Measurements from ENCODE around the gene PIK3C2B. TPM values are rescaled to one million over a fixed set of nuclear protein-coding genes. Genes with fewer than 3 reads are reported as not detected.

Gene PIK3C2B
- total RNA-seq, 1 experiment from 2014 or later = 17.4 TPM

DNA sequence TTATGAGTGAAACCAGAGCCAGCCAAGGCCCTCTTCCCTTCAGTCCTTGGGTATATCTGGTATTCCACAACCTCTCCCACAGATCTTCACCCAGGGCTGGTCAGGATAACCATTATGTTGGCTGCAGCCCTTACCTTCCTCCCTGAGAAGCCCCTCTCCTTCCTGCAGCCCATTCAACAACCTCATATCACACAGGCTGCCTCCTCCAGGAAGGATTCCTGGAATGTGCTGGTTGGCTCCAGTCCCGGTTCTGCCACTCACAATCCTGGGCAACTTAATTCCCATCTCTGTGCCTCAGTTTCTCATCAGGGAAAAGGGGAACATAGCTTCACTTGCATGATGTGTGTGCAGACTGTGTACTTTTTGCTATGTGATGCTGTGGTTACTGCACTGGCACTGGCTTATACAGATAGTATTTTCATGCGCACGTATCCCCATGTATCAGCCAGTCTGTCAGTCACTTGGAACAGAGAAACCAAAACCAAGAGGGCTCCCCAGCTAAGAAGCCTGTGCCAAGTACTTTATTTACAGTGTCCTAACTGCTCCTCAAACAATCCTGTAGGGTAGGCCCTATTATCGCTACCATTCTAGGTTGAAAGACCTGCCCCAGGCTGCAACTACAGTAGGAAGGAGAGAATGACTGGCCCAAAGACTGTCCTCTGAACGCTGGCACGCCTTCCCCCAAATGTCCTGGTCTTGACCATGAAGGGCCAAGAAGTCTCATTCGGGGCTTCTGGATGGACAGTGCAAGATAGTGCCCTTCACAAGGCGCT, 43.1 kb downstream of the PIK3C2B start (continued):
- TF ChIP-seq POLR2AphosphoS5 (IDR thresholded peaks at IDR 0.05; ENCODE audit: low read depth, low read length) = no peak
- TF ChIP-seq EZH2 (IDR thresholded peaks at IDR 0.05) = no peak
- no peak for TF ChIP-seq POLR2A (IDR thresholded peaks at IDR 0.05; ENCODE audit: borderline replicate concordance, extremely low read depth, insufficient read depth, insufficient read length)
- TF ChIP-seq EZH2phosphoT487 (IDR thresholded peaks at IDR 0.05; ENCODE audit: borderline replicate concordance) = no peak
- TF ChIP-seq, protein P1, sequence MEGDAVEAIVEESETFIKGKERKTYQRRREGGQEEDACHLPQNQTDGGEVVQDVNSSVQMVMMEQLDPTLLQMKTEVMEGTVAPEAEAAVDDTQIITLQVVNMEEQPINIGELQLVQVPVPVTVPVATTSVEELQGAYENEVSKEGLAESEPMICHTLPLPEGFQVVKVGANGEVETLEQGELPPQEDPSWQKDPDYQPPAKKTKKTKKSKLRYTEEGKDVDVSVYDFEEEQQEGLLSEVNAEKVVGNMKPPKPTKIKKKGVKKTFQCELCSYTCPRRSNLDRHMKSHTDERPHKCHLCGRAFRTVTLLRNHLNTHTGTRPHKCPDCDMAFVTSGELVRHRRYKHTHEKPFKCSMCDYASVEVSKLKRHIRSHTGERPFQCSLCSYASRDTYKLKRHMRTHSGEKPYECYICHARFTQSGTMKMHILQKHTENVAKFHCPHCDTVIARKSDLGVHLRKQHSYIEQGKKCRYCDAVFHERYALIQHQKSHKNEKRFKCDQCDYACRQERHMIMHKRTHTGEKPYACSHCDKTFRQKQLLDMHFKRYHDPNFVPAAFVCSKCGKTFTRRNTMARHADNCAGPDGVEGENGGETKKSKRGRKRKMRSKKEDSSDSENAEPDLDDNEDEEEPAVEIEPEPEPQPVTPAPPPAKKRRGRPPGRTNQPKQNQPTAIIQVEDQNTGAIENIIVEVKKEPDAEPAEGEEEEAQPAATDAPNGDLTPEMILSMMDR (IDR thresholded peaks at IDR 0.05 in 2 of 3, conservative IDR thresholded peaks at IDR 0.05 in 1 of 3; ENCODE audit: borderline replicate concordance in 1 of 3, insufficient read depth in 1 of 3, low read depth in 2 of 3, low read length in 2 of 3) = no peak
- TF ChIP-seq JUND (IDR thresholded peaks at IDR 0.05) = no peak
- TF ChIP-seq RAD21 (IDR thresholded peaks at IDR 0.05; ENCODE audit: low read depth) = no peak

DNA sequence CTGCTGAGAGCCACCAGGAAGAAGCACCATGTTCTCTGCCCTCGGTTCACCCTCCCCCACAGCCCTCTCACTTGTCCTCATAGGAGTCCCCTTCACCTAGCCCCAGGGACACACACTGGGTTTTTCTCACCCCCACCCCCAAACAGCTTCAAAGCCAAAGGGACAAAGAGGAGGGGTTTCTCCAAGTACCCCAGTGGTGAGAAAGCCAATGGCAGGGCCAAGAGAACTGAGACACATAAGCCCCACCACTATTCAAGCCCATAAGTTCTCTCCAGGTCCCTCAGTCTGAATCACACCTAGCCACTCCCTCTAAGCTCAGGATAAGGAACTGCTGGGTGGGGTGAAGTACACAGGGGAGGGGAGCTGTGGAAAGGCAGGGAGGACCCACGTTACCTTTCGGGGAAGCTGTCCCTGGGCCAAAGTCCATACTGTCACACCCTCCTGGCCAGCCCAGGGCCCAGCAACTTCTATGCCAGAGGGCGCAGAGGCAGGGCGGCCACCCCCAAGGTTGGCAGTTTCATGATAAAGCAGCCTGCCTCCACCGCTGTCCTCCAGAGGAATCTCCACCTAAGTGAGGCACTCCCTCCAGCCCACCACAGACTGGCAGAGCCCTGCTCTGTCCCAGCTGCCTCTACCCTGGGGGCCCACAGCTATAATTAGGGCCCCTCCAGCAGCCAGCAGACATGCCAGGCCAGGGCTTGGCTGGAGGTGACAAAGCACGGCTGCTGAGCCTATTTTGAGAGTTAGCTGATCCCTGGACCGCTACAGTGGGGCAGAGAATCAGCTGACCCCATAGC, 43.9 kb downstream of the PIK3C2B start:
- ATAC-seq (peak; percentile 43), DNase-seq (ENCODE audit: low read depth, low spot score) (no peak)
- TF ChIP-seq SIN3A (IDR thresholded peaks at IDR 0.05; ENCODE audit: low read depth) (no peak), SP1 (IDR thresholded peaks at IDR 0.05; ENCODE audit: low read depth) (peak; percentile 14; the same call in 1 of the 2 replicates)
- BruUV-seq (replicated peaks) = no TSS peak
- CTCF ChIA-PET = interaction anchor here (0.6 to 1.4 kb wide), 3 partner anchors 20 to 353 kb away, joined by 3 to 4 read pairs (median 4); no protein-coding TSS in a partner anchor
- no peaks in the 10 kb centered on the region for H3K9me3 ChIP-seq (ENCODE audit: control insufficient read depth in 1 of 2, insufficient read depth in 1 of 2, low read depth in 1 of 2, low read length in 2 of 2)
- no peak overlapping the region for H3K4me3 ChIP-seq (replicated peaks in 1 of 2; ENCODE audit: low read depth in 1 of 2, low read length in 2 of 2)
- H3K27me3 ChIP-seq (ENCODE audit: insufficient read depth, low read length) = no peaks in the 10 kb centered on the region
- H3K9me2 ChIP-seq (ENCODE audit: insufficient read depth) = no peaks in the 10 kb centered on the region
- peak overlapping the region; percentile 47 for H3K4me2 ChIP-seq (ENCODE audit: low read length)
- intact Hi-C loops (cut with micrococcal nuclease) = no loop called here
- H3K36me3 ChIP-seq (ENCODE audit: control insufficient read depth in 1 of 2, insufficient read depth in 2 of 2, low read length in 2 of 2) = no peaks in the 10 kb centered on the region
- H3K79me2 ChIP-seq (ENCODE audit: insufficient read depth, low read length) = no peaks in the 10 kb centered on the region
- H3K27ac ChIP-seq (ENCODE audit: low read depth, low read length) = no peak overlapping the region
- H2AFZ ChIP-seq (ENCODE audit: low read depth, low read length, poor library complexity, severe bottlenecking) = no peak overlapping the region
- POLR2A ChIA-PET = no interaction called here
- RAD21 ChIA-PET (ENCODE audit: low non-redundant PET in 1 of 2, low total read pairs in 2 of 2, uncharacterized antibody in 2 of 2, unreplicated experiment in 2 of 2) = no interaction called here
- no peaks in the 10 kb centered on the region for H4K20me1 ChIP-seq (ENCODE audit: insufficient read depth)
- no peak overlapping the region for H3K9ac ChIP-seq (ENCODE audit: low read length)
- peaks cover 17 to 45% of the 10 kb centered on the region in 2 experiments for H3K4me1 ChIP-seq (ENCODE audit: control insufficient read depth in 1 of 2, insufficient read depth in 2 of 2, low read length in 2 of 2)
